Fibroblast of the aortic adventitia (primary cell): Measurements from ENCODE around the gene NRM. TPM values are rescaled to one million over a fixed set of nuclear protein-coding genes. Genes with fewer than 3 reads are reported as not detected.

ENCODE experiments used
- DNase-seq: peaks from one replicate; pipeline ENCODE4 v3.0.0-alpha.2; 2010; ENCODE audit warnings: low read depth
- H3K4me3 ChIP-seq: 2 replicates; pipeline ENCODE4 v1.5.1; 2011; ENCODE audit warnings: low read depth, mild to moderate bottlenecking, control low read depth, low read length, moderate library complexity
- total RNA-seq: library from RNA; depleted of rRNA; stranded (reverse); fragments of >200 nt; gene quantifications from 2 replicates; pipeline ENCODE4 v1.2.3, GENCODE V29; 2012; ENCODE audit warnings: low replicate concordance
- TF ChIP-seq, protein P1 (sequence below): IDR thresholded peaks from 2 replicates; pipeline ENCODE4 v1.5.1; 2011; ENCODE audit warnings: mild to moderate bottlenecking, low read length, control low read depth, inconsistent platforms; ENCODE audit not compliant: insufficient read depth

The NRM gene, protein sequence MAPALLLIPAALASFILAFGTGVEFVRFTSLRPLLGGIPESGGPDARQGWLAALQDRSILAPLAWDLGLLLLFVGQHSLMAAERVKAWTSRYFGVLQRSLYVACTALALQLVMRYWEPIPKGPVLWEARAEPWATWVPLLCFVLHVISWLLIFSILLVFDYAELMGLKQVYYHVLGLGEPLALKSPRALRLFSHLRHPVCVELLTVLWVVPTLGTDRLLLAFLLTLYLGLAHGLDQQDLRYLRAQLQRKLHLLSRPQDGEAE
- total RNA-seq, result 0.82 and 9.9 TPM in 2 replicates

DNA sequence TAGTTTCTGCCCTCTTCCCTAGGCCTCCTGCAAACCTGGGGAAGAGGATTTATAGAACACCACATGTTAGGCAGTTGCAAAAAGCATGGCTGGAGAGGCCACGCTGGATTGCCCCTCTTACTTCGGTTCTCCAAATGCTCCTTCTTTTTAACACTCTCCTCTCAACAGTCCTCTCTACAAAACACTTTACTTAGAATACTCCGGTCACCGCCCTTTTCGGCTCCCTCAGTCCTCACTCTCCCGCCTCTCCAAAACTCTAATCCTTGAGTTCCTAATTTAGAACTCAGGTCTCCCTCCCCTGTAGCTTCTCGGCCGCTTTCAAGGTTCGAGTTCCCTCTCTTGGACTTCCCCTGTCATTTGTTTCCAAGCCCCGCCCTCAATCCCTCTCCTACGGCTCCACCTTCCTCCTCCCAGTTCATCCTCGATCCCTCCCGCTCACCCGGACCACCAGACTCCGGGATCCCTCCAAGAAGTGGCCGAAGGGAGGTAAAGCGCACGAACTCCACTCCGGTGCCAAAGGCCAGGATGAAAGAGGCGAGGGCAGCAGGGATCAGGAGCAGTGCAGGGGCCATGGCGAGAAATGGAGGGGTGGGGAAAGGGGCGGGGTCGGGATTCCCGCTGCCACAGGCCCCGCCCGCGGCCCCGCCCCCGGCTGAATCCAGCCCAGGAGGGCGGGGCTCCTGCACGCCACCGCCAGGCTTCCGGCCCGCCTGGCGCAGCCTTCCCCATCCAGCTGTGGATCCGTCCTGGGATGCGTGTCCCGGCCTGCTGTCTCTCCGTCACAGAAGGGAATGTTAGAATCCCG is at the start of gene NRM:
Gene NRM, minus strand, starts transcription at position 582 of the 805 bp plus-strand sequence. Its CDS starts 10 bp downstream, at position 572.
- TF ChIP-seq, protein P1, sequence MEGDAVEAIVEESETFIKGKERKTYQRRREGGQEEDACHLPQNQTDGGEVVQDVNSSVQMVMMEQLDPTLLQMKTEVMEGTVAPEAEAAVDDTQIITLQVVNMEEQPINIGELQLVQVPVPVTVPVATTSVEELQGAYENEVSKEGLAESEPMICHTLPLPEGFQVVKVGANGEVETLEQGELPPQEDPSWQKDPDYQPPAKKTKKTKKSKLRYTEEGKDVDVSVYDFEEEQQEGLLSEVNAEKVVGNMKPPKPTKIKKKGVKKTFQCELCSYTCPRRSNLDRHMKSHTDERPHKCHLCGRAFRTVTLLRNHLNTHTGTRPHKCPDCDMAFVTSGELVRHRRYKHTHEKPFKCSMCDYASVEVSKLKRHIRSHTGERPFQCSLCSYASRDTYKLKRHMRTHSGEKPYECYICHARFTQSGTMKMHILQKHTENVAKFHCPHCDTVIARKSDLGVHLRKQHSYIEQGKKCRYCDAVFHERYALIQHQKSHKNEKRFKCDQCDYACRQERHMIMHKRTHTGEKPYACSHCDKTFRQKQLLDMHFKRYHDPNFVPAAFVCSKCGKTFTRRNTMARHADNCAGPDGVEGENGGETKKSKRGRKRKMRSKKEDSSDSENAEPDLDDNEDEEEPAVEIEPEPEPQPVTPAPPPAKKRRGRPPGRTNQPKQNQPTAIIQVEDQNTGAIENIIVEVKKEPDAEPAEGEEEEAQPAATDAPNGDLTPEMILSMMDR, result peak; percentile 2
- peak; percentile 85 for DNase-seq
- peak within 1 kb of the TSS; percentile 92 for H3K4me3 ChIP-seq

DNA sequence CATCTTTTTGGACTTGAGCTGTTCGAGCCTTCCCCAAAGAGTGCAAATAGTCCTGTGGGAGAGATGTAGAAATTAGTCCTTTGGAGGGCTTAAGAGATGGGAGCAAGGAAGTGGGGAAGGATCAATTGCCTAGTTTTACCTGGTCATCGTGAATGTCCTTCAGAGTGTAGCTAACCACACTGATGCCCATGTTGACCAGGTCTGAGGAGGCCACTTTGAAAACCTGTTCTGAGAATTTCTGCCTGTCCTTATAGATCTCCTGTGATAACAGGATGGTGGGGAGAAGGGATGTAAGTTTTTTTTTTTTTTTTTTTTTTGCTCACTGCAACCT is 49.7 kb upstream of the NRM start:
- no peak overlapping the region for H3K4me3 ChIP-seq
- TF ChIP-seq, protein P1, result no peak
- DNase-seq, result no peak

DNA sequence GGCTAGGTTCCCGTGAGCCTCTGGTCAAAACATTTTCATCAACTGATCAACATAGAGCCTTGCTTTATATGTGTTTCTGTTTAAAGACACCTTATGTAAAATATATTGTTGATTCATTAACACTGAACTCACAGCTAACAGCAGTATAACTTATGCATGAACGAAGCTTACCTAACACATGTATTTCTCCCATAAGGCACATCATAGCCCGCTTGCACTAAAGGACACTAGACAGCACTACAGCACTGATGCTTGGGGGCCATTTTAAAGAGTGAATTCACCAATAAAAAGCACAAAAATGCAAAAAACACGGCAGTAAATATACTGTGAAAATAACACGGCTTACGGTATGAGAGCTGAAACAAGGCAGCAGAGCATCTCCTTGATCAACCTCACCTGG is 47.7 kb upstream of the NRM start:
- TF ChIP-seq, protein P1, result no peak
- H3K4me3 ChIP-seq, result no peak overlapping the region
- DNase-seq, result no peak

DNA sequence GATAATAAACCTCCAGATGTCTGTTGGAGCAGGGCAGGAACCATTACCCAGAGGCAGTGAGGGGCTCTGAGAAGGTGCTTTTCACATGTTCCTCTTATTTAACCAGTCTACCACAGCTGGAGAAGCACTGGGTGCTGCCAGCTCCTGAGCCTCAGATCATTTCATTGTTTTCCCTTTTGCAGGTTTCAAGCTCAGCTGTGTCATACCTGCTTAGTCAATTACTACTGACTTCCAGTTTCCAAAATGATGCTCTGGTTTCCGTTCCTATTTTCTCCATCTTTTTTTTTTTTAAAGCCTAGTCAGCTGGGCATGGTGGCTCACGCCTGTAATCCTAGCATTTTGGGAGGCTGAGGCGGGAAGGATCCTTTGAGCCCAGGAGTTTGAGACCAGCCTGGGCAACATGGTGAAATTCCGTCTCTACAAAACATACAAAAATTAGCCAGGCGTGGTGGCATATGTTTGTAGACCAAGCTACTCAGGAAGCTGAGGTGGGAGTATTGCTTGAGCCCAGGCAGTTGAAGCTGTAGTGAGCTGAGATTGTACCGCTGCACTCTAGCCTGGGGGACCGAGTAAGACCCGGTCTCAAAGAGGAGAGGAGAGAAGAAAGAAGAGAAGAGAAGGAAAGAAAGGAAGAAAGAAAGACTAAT is 45.0 kb upstream of the NRM start:
- TF ChIP-seq, protein P1, result no peak
- no peak for DNase-seq
- H3K4me3 ChIP-seq, result no peak overlapping the region

DNA sequence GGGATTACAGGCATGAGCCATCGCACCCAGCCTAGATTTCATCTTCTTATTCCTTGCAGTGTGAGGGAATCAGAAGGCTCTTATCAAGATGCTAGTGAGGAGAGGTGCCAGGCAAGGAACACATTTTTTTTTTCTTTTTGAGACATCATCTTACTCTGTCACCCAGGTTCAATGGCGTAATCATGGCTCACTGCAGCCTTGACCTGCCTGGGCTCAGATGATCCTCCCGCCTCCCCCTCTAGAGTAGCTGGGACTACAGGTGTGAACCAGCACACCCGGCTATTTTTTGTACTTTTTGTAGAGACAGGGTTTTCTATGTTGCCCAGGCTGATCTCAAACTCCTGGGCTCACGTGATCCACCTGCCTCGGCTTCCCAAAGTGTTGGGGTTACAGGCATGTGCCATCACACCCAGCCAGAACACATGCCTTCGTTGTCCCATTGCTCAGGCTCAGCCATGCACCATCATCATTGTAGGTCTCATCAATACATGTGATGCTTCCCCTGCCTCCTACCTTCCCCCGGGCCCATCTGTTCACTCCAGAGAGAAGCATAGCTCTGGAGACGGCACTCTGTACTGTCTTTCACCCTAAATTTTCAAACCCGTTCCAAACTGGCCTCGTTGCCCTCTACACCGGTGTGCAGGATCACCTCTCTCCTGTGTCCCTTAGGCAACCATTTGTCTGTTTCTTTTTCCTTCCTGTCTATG is 41.6 kb upstream of the NRM start:
- TF ChIP-seq, protein P1, result no peak
- H3K4me3 ChIP-seq, result no peak overlapping the region
- no peak for DNase-seq

DNA sequence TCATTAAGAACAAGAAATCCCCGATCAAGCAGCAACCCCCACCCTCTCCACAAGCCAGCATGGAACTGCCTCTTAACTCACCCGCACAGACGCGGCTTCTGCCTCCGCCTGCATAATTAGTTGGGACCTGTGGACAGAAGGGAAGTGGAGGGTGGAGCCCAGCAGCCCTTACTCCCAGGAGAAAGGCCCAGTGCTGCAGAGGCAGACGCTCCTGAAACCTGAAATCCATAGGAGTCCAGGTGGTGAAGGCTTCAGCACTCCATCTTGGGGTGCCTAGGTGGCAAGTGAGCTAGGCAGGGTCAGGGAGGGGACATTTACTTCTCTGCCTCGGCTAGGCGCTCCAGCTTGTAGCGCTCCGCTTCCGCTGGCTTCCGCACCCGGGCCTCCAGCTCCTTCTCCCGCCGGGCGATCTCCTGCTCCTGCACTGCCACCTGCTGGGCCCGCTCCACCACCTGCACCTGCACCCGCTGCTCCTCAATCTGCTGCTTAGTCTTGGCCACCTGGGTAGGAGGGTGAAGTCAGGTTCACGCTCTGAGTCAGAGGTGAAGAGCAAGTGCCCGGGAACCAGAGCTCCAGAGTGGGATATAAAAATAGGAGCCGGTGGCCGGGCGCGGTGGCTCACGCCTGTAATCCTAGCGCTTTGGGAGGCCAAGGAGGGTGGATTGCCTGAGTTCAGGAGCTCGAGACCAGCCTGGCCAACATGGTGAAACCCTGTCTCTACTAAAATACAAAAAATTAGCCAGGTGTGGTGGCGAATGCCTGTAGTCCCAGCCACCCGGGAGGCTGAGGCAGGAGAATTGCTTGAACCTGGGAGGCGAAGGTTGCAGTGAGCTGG is 40.0 kb upstream of the NRM start:
- DNase-seq, result no peak

More for the DNA sequence above, 40.0 kb upstream of the NRM start:
- H3K4me3 ChIP-seq, result no peak overlapping the region
- TF ChIP-seq, protein P1, result peak; percentile 40
